MCF 10A (cell line): ENCODE measurements around the gene KRTAP10-7. TPM values are rescaled to one million over a fixed set of nuclear protein-coding genes. Genes with fewer than 3 reads are reported as not detected.

Source experiments
- BruUV-seq: library from RNA; stranded (reverse); fragments of 400-500 nt; replicated peaks from 2 replicates; lab custom pipeline; 2021; lab: Mats Ljungman, UMichigan
- CTCF ChIA-PET: fragments of 300-600 bp; sonication (Branson Sonifier 250); formaldehyde crosslinking; extraction: SDS; loops from one replicate; lab custom pipeline; 2021; ENCODE audit warnings: antibody characterized with exemption, inconsistent platforms; lab: Yijun Ruan, JAX
- POLR2A ChIA-PET: fragments of 300-600, 350-650 bp; sonication (Branson Sonifier 250); formaldehyde crosslinking; extraction: SDS; loops from one replicate; lab custom pipeline; 2020; ENCODE audit warnings: antibody characterized with exemption, inconsistent platforms; lab: Yijun Ruan, JAX
- DNase-seq: peaks from one replicate; pipeline ENCODE4 v3.0.0-alpha.2; 2018; ENCODE audit not compliant: unreplicated experiment
- H3K27ac Mint-ChIP-seq: one replicate; pipeline ENCODE4 v1.8.0; 2022; ENCODE audit warnings: mild to moderate bottlenecking, low read depth, mixed read lengths; ENCODE audit not compliant: unreplicated experiment
- H3K27me3 Mint-ChIP-seq: one replicate; pipeline ENCODE4 v1.8.0; 2022; ENCODE audit warnings: mixed read lengths; ENCODE audit not compliant: insufficient read depth, unreplicated experiment
- H3K36me3 Mint-ChIP-seq: one replicate; pipeline ENCODE4 v1.8.0; 2022; ENCODE audit warnings: mild to moderate bottlenecking, moderate library complexity, mixed read lengths; ENCODE audit not compliant: insufficient read depth, unreplicated experiment
- H3K4me1 Mint-ChIP-seq: one replicate; pipeline ENCODE4 v1.8.0; 2022; ENCODE audit warnings: mixed read lengths; ENCODE audit not compliant: insufficient read depth, unreplicated experiment
- H3K4me3 Mint-ChIP-seq: one replicate; pipeline ENCODE4 v1.8.0; 2022; ENCODE audit warnings: mild to moderate bottlenecking, moderate library complexity, mixed read lengths; ENCODE audit not compliant: unreplicated experiment
- H3K9me3 Mint-ChIP-seq: one replicate; pipeline ENCODE4 v1.8.0; 2022; ENCODE audit warnings: mixed read lengths; ENCODE audit not compliant: unreplicated experiment
- intact Hi-C: fragments of 100-400 bp; cut with micrococcal nuclease; formaldehyde crosslinking; loops from 2 replicates; pipeline ENCODE4 v1.14.1; 2022
- total RNA-seq: library from RNA; stranded (reverse); gene quantifications from 2 replicates; pipeline ENCODE4 v1.2.3, GENCODE V29; 2022
- TF ChIP-seq, protein P1 (sequence below): fragments of 200-600 bp; IDR thresholded peaks from one replicate; pipeline ENCODE4 v1.8.0; 2022; ENCODE audit warnings: antibody characterized with exemption, mild to moderate bottlenecking; ENCODE audit not compliant: unreplicated experiment

KRTAP10-7 gene
- total RNA-seq, 1 experiment from 2014 or later, result not detected

DNA sequence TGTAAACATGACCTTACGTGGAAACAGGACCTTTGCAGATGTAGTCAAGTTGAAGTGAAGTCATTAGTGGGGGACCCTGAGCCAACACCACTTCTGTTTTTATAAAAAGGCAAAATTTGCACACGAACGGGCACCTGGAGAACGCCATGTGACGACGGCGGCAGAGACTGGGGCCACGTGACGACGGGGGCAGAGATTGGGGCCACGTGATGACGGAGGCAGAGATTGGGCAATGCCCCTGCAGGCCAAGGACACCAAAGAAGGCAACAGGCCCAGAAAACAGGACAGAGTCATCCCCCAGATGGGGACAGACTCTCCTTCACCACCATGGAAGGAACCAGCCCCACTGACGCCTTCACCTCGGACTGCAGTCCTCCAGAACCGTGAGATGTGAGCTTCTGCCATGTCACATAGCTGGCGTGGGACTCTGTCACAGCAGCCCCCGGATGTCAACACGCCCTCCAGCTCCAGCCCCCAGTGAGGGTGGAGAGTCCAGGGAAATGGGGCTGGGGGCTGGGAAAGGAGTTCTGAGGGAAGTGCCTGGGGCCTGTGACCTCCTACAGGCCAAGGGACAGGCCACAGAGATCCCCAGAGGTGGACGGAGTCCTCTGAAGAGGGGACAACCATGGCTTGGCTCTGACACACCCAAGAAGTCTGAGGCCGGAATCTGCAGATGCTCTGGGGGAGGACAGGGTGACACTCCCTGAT is 50.0 kb downstream of the KRTAP10-7 start:
- no peaks in the 10 kb centered on the region for H3K4me1 Mint-ChIP-seq
- no peak overlapping the region for H3K4me3 Mint-ChIP-seq
- POLR2A ChIA-PET, result no interaction called here
- intact Hi-C loops, result no loop called here
- no peak overlapping the region for H3K27ac Mint-ChIP-seq
- TF ChIP-seq, protein P1, sequence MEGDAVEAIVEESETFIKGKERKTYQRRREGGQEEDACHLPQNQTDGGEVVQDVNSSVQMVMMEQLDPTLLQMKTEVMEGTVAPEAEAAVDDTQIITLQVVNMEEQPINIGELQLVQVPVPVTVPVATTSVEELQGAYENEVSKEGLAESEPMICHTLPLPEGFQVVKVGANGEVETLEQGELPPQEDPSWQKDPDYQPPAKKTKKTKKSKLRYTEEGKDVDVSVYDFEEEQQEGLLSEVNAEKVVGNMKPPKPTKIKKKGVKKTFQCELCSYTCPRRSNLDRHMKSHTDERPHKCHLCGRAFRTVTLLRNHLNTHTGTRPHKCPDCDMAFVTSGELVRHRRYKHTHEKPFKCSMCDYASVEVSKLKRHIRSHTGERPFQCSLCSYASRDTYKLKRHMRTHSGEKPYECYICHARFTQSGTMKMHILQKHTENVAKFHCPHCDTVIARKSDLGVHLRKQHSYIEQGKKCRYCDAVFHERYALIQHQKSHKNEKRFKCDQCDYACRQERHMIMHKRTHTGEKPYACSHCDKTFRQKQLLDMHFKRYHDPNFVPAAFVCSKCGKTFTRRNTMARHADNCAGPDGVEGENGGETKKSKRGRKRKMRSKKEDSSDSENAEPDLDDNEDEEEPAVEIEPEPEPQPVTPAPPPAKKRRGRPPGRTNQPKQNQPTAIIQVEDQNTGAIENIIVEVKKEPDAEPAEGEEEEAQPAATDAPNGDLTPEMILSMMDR, result no peak
- H3K9me3 Mint-ChIP-seq, result no peaks in the 10 kb centered on the region
- H3K27me3 Mint-ChIP-seq, result peaks cover 35% of the 10 kb centered on the region
- no peaks in the 10 kb centered on the region for H3K36me3 Mint-ChIP-seq
- no TSS peak for BruUV-seq
- CTCF ChIA-PET, result interaction anchor here (0.7 kb wide), 1 partner anchor 140 kb away, joined by 3 read pairs; no protein-coding TSS in a partner anchor
- no peak for DNase-seq

DNA sequence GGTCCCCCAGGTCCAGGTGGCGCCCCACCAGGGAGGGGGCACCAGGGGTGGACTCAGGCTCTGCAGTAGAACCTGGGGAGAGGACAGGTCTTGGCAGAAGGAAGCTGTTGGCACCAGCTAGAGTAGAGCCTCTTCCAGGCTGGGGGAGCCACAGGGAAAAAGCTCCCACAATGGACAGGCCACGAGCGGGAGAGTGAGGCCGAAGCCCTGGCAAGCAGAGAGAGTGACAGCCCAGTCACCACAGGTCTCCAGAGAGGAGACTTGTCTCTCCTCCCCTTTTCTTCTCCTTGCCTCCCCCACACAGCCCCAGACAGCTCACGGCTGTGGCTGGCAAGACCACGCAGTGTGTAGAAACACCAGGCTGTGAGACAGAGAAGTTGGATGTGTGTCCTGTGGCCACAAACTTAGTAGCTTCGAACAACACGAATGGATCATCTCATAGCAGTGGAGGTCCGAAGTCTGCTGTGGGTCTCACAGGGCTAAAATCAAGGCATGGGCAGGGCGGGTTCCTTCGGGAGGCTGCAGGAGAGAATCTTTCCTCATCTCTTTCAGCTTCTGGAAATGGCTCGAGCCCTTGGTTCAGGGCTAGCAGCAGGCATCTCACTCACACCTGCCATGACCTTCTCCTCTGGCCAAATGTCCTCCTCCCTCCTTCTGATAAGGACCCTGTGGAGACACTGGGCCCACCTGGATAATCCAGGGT is 50.7 kb downstream of the KRTAP10-7 start:
- no TSS peak for BruUV-seq
- no peaks in the 10 kb centered on the region for H3K9me3 Mint-ChIP-seq
- no peaks in the 10 kb centered on the region for H3K36me3 Mint-ChIP-seq
- ChIA-PET CTCF (interaction anchor here (0.7 kb wide), 1 partner anchor 140 kb away, joined by 3 read pairs; no protein-coding TSS in a partner anchor), POLR2A (no interaction called here)
- H3K27me3 Mint-ChIP-seq, result peaks cover 40% of the 10 kb centered on the region
- no peak for DNase-seq
- intact Hi-C loops, result no loop called here
- no peak overlapping the region for H3K27ac Mint-ChIP-seq
- no peak overlapping the region for H3K4me3 Mint-ChIP-seq
- H3K4me1 Mint-ChIP-seq, result no peaks in the 10 kb centered on the region
- TF ChIP-seq, protein P1, result no peak

Other genes with a start within 250 kb of the KRTAP10-7 start
- 10.0 and 11.0 TPM in 2 replicates for gene TRPM2, start 247.0 kb upstream of the KRTAP10-7 start, total RNA-seq
- gene LRRC3, start 145.1 kb upstream of the KRTAP10-7 start, total RNA-seq, result not detected in 2 replicates
- gene KRTAP10-1, start 60.4 kb upstream of the KRTAP10-7 start, total RNA-seq, result not detected in 2 replicates
- gene KRTAP10-2, start 49.1 kb upstream of the KRTAP10-7 start, total RNA-seq, result not detected in 2 replicates
- gene KRTAP10-3, start 41.8 kb upstream of the KRTAP10-7 start, total RNA-seq, result not detected in 2 replicates
- gene KRTAP10-4, start 26.9 kb upstream of the KRTAP10-7 start, total RNA-seq, result not detected in 2 replicates
- gene KRTAP10-5, start 20.0 kb upstream of the KRTAP10-7 start, total RNA-seq, result not detected in 2 replicates
- not detected in 2 replicates for gene KRTAP10-6, start 8.1 kb upstream of the KRTAP10-7 start, total RNA-seq
- not detected in 2 replicates for gene KRTAP10-8, start 11.5 kb downstream of the KRTAP10-7 start, total RNA-seq
- not detected in 2 replicates for gene KRTAP10-9, start 26.5 kb downstream of the KRTAP10-7 start, total RNA-seq
- gene KRTAP10-10, start 36.8 kb downstream of the KRTAP10-7 start, total RNA-seq, result not detected in 2 replicates
- gene KRTAP10-11, start 45.8 kb downstream of the KRTAP10-7 start, total RNA-seq, result not detected in 2 replicates
- not detected in 2 replicates for gene KRTAP12-4, start 54.1 kb downstream of the KRTAP10-7 start, total RNA-seq
- gene KRTAP12-3, start 57.3 kb downstream of the KRTAP10-7 start, total RNA-seq, result not detected in 2 replicates
- gene KRTAP12-2, start 66.3 kb downstream of the KRTAP10-7 start, total RNA-seq, result not detected in 2 replicates
- not detected in 2 replicates for gene KRTAP12-1, start 81.6 kb downstream of the KRTAP10-7 start, total RNA-seq
- not detected in 2 replicates for gene KRTAP10-12, start 96.6 kb downstream of the KRTAP10-7 start, total RNA-seq
- gene TSPEAR, start 111.0 kb downstream of the KRTAP10-7 start, total RNA-seq, result not detected in 2 replicates
- gene UBE2G2, start 201.2 kb downstream of the KRTAP10-7 start, total RNA-seq, result 122 and 147 TPM in 2 replicates
- 59.5 and 62.3 TPM in 2 replicates for gene SUMO3, start 217.5 kb downstream of the KRTAP10-7 start, total RNA-seq